HepG2 (cell line): ENCODE results near the gene EEA1. TPM values are rescaled to one million over a fixed set of nuclear protein-coding genes. Genes with fewer than 3 reads are reported as not detected.

ENCODE experiments used
- ATAC-seq: fragments of 200-7000 bp; cut with Tn5 transposase; 3 replicates; pipeline ENCODE4 v1.9.1; 2020; ENCODE audit warnings: mild to moderate bottlenecking, moderate library complexity
- BruUV-seq: library from RNA; stranded (reverse); fragments of 400-500 nt; replicated peaks from 2 replicates; lab custom pipeline; 2021; lab: Mats Ljungman, UMichigan
- CTCF ChIA-PET: fragments of 300-600 bp; formaldehyde crosslinking; extraction: SDS; loops from one replicate; lab custom pipeline; 2021; ENCODE audit warnings: low total read pairs, inconsistent platforms, low intra/inter-chr PET ratio; lab: Yijun Ruan, JAX
- POLR2A ChIA-PET: fragments of 350-600 bp; sonication (Branson Sonifier 250); formaldehyde crosslinking; loops from one replicate; lab custom pipeline; 2020; ENCODE audit warnings: antibody characterized with exemption, inconsistent platforms; lab: Yijun Ruan, JAX
- DNase-seq: peaks from one replicate; pipeline ENCODE4 v3.0.0-alpha.2; 2015; ENCODE audit warnings: low spot score
- FAIRE-seq: peaks from 3 replicates; lab custom pipeline; 2011; peaks lifted over from hg19 to GRCh38; lab: Jason Lieb, UNC
- H2AFZ ChIP-seq: one replicate; pipeline ENCODE4 v1.6.1; 2011; ENCODE audit warnings: low read length, inconsistent platforms
- H3K27ac ChIP-seq: fragments of 300-600 bp; 3 replicates; pipeline ENCODE4 v1.8.0; 2011; ENCODE audit warnings: mixed run types, mild to moderate bottlenecking, mixed read lengths, low read length, inconsistent platforms; ENCODE audit not compliant: insufficient read depth; ENCODE audit errors: extremely low read length
- H3K27me3 ChIP-seq, 2 experiments: fragments of 200-600 bp in 1 of 2; 2 replicates in 1 of 2; 3 replicates in 1 of 2; pipeline versions ENCODE4 v1.6.0 to v1.8.0; 2011; ENCODE audit warnings: low read length in 2 of 2, mild to moderate bottlenecking in 2 of 2, moderate library complexity in 2 of 2, inconsistent platforms in 1 of 2; ENCODE audit not compliant: insufficient read depth in 2 of 2, control insufficient read depth in 1 of 2
- H3K36me3 ChIP-seq, 2 experiments: fragments of 200-600 bp in 1 of 2; replicated peaks in 1 of 2; 2 replicates in 1 of 2; 3 replicates in 1 of 2; pipeline versions ENCODE4 v1.5.1 to v1.8.0; 2011; ENCODE audit warnings: low read length in 2 of 2, inconsistent platforms in 1 of 2; ENCODE audit not compliant: insufficient read depth in 2 of 2, control insufficient read depth in 1 of 2
- H3K4me1 ChIP-seq: 2 replicates; pipeline ENCODE4 v1.5.1; 2012; ENCODE audit warnings: low read length, inconsistent platforms; ENCODE audit not compliant: insufficient read depth
- H3K4me2 ChIP-seq: 2 replicates; pipeline ENCODE4 v1.6.0; 2011; ENCODE audit warnings: low read depth, low read length, inconsistent platforms
- H3K4me3 ChIP-seq, 3 experiments: fragments of 200-600 bp in 1 of 3; sonication (generic), shearing (Covaris generic) in 1 of 3; replicated peaks in 1 of 3; 2 replicates each; pipeline ENCODE4 v1.5.1; 2011 to 2016; ENCODE audit warnings: low read length in 3 of 3, inconsistent platforms in 2 of 3, low read depth in 2 of 3, mild to moderate bottlenecking in 2 of 3, control low read depth in 1 of 3, mixed read lengths in 1 of 3; ENCODE audit not compliant: insufficient read depth in 1 of 3
- H3K79me2 ChIP-seq: one replicate; pipeline ENCODE4 v1.6.1; 2011; ENCODE audit warnings: low read length, inconsistent platforms; ENCODE audit not compliant: insufficient read depth
- H3K9ac ChIP-seq: 2 replicates; pipeline ENCODE4 v1.6.0; 2011; ENCODE audit warnings: mild to moderate bottlenecking, low read depth, low read length, inconsistent platforms; ENCODE audit not compliant: insufficient read depth
- H3K9me3 ChIP-seq: 2 replicates; pipeline ENCODE4 v1.5.1; 2012; ENCODE audit warnings: mild to moderate bottlenecking, low read length
- H4K20me1 ChIP-seq: 2 replicates; pipeline ENCODE4 v1.6.0; 2011; ENCODE audit warnings: inconsistent platforms, mild to moderate bottlenecking, low read length, moderate library complexity; ENCODE audit not compliant: insufficient read depth
- ATF1 ChIP-seq: IDR thresholded peaks from 2 replicates; pipeline ENCODE4 v1.6.1; 2016; ENCODE audit warnings: mild to moderate bottlenecking, control low read depth
- ESRRA ChIP-seq: sonication (generic); formaldehyde crosslinking; IDR thresholded peaks from 2 replicates; pipeline ENCODE4 v1.5.1; 2020; ENCODE audit warnings: mild to moderate bottlenecking, low read depth, missing genetic modification reagents
- HIVEP1 ChIP-seq: sonication (generic); formaldehyde crosslinking; IDR thresholded peaks from 2 replicates; pipeline ENCODE4 v1.4.0; 2020; ENCODE audit warnings: mild to moderate bottlenecking, missing genetic modification reagents
- HNRNPH1 ChIP-seq: fragments of 200-400 bp; formaldehyde crosslinking; optimal IDR thresholded peaks from 2 replicates; pipeline ENCODE3; 2017; ENCODE audit warnings: mild to moderate bottlenecking, low read depth, low read length
- JUNB ChIP-seq: sonication (generic); formaldehyde crosslinking; IDR thresholded peaks from 2 replicates; pipeline ENCODE4 v1.8.0; 2022; ENCODE audit warnings: missing genetic modification reagents, mild to moderate bottlenecking, borderline replicate concordance
- JUND ChIP-seq: sonication (generic); formaldehyde crosslinking; IDR thresholded peaks from 2 replicates; pipeline ENCODE4 v1.8.0; 2022; ENCODE audit warnings: mild to moderate bottlenecking, missing genetic modification reagents
- MED8 ChIP-seq: sonication (generic); formaldehyde crosslinking; IDR thresholded peaks from 2 replicates; pipeline ENCODE4 v1.8.1; 2023; ENCODE audit warnings: mild to moderate bottlenecking, missing genetic modification reagents; ENCODE audit not compliant: insufficient replicate concordance
- MXD4 ChIP-seq: IDR thresholded peaks from 2 replicates; pipeline ENCODE4 v1.6.1; 2016; ENCODE audit warnings: mild to moderate bottlenecking, missing biosample characterization, missing genetic modification reagents
- PCBP2 ChIP-seq: fragments of 200-400 bp; formaldehyde crosslinking; optimal IDR thresholded peaks from 2 replicates; pipeline ENCODE3; 2018; ENCODE audit warnings: low read length, low read depth; ENCODE audit not compliant: poor library complexity, severe bottlenecking
- PHB2 ChIP-seq: fragments of 450-650 bp; IDR thresholded peaks from 2 replicates; pipeline ENCODE4 v1.6.1; 2018; ENCODE audit not compliant: partially characterized antibody
- RXRB ChIP-seq: IDR thresholded peaks from 2 replicates; pipeline ENCODE4 v1.6.1; 2016; ENCODE audit warnings: borderline replicate concordance, missing genetic modification reagents, missing compliant biosample characterization
- SRSF4 ChIP-seq: fragments of 200-400 bp; formaldehyde crosslinking; IDR thresholded peaks from one replicate; pipeline ENCODE4 v1.6.1; 2018; ENCODE audit warnings: mild to moderate bottlenecking, low read depth, low read length, moderate library complexity; ENCODE audit not compliant: poor library complexity, severe bottlenecking
- ZNF720 ChIP-seq: sonication (generic); formaldehyde crosslinking; IDR thresholded peaks from 2 replicates; pipeline ENCODE4 v1.4.0; 2020; ENCODE audit warnings: missing genetic modification reagents
- in situ Hi-C: cut with HindIII; loops from 2 replicates; pipeline ENCODE4 v1.10.0; 2017; ENCODE audit warnings: low pct_unique_long_range_greater_than_20kb; ENCODE audit not compliant: extremely low pct_ligation_motif_present
- intact Hi-C: fragments of 100-400 bp; cut with micrococcal nuclease; formaldehyde crosslinking; loops from one replicate; pipeline ENCODE4 v1.10.0; 2022; ENCODE audit not compliant: unreplicated experiment
- polyA plus RNA-seq, 8 experiments: library from polyadenylated mRNA; depleted of rRNA in 3 of 8; stranded (reverse) in 7 of 8; unstranded in 1 of 8; fragments of >200 nt; fragmentation: Illumina TruSeq in 4 of 8; extraction: Trizol in 4 of 8; gene quantifications; 2 replicates each; pipeline versions ENCODE4 v1.2.1 to v1.2.3, GENCODE V29; 2011 to 2016; ENCODE audit warnings: low read depth in 4 of 8, missing spikeins in 1 of 8, mixed read lengths in 1 of 8; ENCODE audit not compliant: insufficient read depth in 1 of 8
- total RNA-seq, 5 experiments: library from RNA; depleted of rRNA; stranded (reverse); fragments of >200 nt; fragmentation: Illumina TruSeq; extraction: Trizol; gene quantifications; 2 replicates each; pipeline ENCODE4 v1.2.3, GENCODE V29; 2016; ENCODE audit warnings: low read depth in 1 of 5
- TF ChIP-seq, protein P1 (sequence below): sonication (generic); formaldehyde crosslinking; IDR thresholded peaks from 2 replicates; pipeline ENCODE4 v1.4.0; 2020; ENCODE audit warnings: missing genetic modification reagents
- TF ChIP-seq, protein P2 (sequence below): fragments of 450-650 bp; IDR thresholded peaks from 2 replicates; pipeline ENCODE4 v1.6.1; 2016
- TF ChIP-seq, protein P3 (sequence below): sonication (generic); formaldehyde crosslinking; IDR thresholded peaks from 2 replicates; pipeline ENCODE4 v1.4.0; 2020; ENCODE audit warnings: mild to moderate bottlenecking, missing genetic modification reagents
- TF ChIP-seq, protein P4 (sequence below): sonication (generic); formaldehyde crosslinking; conservative IDR thresholded peaks from 2 replicates; pipeline ENCODE4 v1.4.0; 2020; ENCODE audit warnings: missing genetic modification reagents
- TF ChIP-seq, protein P5 (sequence below): sonication (generic); formaldehyde crosslinking; IDR thresholded peaks from 2 replicates; pipeline ENCODE4 v1.8.0; 2022; ENCODE audit warnings: mild to moderate bottlenecking, missing genetic modification reagents, moderate library complexity

Gene EEA1
- total and polyA plus RNA-seq, 2 of the 13 experiments (the other 11 are each of a cell fraction or from before 2014, with no cell fraction given), result 5.0 to 19.3 TPM

DNA sequence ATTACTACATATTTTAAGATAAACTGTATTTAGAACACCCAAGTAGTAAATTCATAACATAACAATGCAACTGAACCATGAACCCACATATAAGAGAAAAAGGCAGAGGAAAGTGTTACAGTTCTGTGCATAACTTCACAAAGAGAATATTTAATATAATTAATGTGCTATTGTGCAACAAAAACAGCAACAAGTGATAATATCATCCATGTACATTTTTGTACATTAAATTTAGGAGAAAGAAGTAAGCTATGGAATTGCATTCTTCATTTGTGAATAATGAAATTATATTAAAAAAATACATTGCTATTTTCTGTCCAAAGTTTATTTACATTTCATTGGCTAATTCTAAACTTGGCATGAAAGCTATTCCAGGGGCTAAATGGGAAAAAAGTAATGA, 153.7 kb downstream of the EEA1 start:
- in situ Hi-C loops, result no loop called here
- Histone ChIP-seq H4K20me1 (no peaks in the 10 kb centered on the region), H3K9ac (no peak overlapping the region), H3K79me2 (no peaks in the 10 kb centered on the region), H3K4me2 (no peak overlapping the region), H3K4me3 (no peak overlapping the region), H2AFZ (no peak overlapping the region), H3K4me1 (no peaks in the 10 kb centered on the region), H3K36me3 (peaks cover 5 to 36% of the 10 kb centered on the region in 2 experiments), H3K9me3 (no peaks in the 10 kb centered on the region), H3K27me3 (no peaks in the 10 kb centered on the region; a peak in 1 of 5 replicates), H3K27ac (no peak overlapping the region)
- DNase-seq (no peak), ATAC-seq (no peak), FAIRE-seq (no peak)
- CTCF ChIA-PET, result no interaction called here
- POLR2A ChIA-PET, result no interaction called here
- TF ChIP-seq HIVEP1 (no peak), PCBP2 (no peak), PHB2 (no peak), MED8 (no peak), JUNB (CRISPR knock-in tag) (no peak), ATF1 (CRISPR knock-in tag) (no peak), MXD4 (CRISPR knock-in tag) (no peak), SRSF4 (no peak), HNRNPH1 (no peak), ZNF720 (no peak), ESRRA (CRISPR knock-in tag) (no peak), JUND (CRISPR knock-in tag) (no peak), RXRB (no peak)
- TF ChIP-seq, protein P1, sequence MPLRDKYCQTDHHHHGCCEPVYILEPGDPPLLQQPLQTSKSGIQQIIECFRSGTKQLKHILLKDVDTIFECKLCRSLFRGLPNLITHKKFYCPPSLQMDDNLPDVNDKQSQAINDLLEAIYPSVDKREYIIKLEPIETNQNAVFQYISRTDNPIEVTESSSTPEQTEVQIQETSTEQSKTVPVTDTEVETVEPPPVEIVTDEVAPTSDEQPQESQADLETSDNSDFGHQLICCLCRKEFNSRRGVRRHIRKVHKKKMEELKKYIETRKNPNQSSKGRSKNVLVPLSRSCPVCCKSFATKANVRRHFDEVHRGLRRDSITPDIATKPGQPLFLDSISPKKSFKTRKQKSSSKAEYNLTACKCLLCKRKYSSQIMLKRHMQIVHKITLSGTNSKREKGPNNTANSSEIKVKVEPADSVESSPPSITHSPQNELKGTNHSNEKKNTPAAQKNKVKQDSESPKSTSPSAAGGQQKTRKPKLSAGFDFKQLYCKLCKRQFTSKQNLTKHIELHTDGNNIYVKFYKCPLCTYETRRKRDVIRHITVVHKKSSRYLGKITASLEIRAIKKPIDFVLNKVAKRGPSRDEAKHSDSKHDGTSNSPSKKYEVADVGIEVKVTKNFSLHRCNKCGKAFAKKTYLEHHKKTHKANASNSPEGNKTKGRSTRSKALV (CRISPR knock-in tag), result no peak
- TF ChIP-seq, protein P2, sequence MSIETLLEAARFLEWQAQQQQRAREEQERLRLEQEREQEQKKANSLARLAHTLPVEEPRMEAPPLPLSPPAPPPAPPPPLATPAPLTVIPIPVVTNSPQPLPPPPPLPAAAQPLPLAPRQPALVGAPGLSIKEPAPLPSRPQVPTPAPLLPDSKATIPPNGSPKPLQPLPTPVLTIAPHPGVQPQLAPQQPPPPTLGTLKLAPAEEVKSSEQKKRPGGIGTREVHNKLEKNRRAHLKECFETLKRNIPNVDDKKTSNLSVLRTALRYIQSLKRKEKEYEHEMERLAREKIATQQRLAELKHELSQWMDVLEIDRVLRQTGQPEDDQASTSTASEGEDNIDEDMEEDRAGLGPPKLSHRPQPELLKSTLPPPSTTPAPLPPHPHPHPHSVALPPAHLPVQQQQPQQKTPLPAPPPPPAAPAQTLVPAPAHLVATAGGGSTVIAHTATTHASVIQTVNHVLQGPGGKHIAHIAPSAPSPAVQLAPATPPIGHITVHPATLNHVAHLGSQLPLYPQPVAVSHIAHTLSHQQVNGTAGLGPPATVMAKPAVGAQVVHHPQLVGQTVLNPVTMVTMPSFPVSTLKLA, result no peak
- TF ChIP-seq, protein P3, sequence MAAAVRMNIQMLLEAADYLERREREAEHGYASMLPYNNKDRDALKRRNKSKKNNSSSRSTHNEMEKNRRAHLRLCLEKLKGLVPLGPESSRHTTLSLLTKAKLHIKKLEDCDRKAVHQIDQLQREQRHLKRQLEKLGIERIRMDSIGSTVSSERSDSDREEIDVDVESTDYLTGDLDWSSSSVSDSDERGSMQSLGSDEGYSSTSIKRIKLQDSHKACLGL (CRISPR knock-in tag), result no peak
- TF ChIP-seq, protein P4, sequence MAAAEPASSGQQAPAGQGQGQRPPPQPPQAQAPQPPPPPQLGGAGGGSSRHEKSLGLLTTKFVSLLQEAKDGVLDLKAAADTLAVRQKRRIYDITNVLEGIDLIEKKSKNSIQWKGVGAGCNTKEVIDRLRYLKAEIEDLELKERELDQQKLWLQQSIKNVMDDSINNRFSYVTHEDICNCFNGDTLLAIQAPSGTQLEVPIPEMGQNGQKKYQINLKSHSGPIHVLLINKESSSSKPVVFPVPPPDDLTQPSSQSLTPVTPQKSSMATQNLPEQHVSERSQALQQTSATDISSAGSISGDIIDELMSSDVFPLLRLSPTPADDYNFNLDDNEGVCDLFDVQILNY (CRISPR knock-in tag), result no peak
- TF ChIP-seq, protein P5, sequence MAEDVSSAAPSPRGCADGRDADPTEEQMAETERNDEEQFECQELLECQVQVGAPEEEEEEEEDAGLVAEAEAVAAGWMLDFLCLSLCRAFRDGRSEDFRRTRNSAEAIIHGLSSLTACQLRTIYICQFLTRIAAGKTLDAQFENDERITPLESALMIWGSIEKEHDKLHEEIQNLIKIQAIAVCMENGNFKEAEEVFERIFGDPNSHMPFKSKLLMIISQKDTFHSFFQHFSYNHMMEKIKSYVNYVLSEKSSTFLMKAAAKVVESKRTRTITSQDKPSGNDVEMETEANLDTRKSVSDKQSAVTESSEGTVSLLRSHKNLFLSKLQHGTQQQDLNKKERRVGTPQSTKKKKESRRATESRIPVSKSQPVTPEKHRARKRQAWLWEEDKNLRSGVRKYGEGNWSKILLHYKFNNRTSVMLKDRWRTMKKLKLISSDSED (CRISPR knock-in tag), result no peak
- intact Hi-C loops, result no loop called here
- BruUV-seq, result no TSS peak
